ENCODE data around the gene AHDC1. TPM values are rescaled to one million over a fixed set of nuclear protein-coding genes. Genes with fewer than 3 reads are reported as not detected.

The AHDC1 gene
- total and polyA plus RNA-seq, 10 of the 15 experiments (the other 5 are each of a cell fraction or from before 2014, with no cell fraction given), result 0.21 to 13.0 (median 1.4) TPM

GRCh38 chr1:27491748-27492700 lies 111.9 kb downstream of the AHDC1 start (continued):
- no peak for TF ChIP-seq BCLAF1 (IDR thresholded peaks at IDR 0.05)
- 0 out of 2 replicates have a peak, but pooled peaks have one; percentile 12 for TF ChIP-seq DPF2 (IDR thresholded peaks at IDR 0.05)
- TF ChIP-seq, protein P1, sequence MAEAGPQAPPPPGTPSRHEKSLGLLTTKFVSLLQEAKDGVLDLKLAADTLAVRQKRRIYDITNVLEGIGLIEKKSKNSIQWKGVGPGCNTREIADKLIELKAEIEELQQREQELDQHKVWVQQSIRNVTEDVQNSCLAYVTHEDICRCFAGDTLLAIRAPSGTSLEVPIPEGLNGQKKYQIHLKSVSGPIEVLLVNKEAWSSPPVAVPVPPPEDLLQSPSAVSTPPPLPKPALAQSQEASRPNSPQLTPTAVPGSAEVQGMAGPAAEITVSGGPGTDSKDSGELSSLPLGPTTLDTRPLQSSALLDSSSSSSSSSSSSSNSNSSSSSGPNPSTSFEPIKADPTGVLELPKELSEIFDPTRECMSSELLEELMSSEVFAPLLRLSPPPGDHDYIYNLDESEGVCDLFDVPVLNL (IDR thresholded peaks at IDR 0.05; ENCODE audit: low read depth, low read length), result no peak
- no peak for TF ChIP-seq MEF2A (IDR thresholded peaks at IDR 0.05; ENCODE audit: insufficient read depth, low read depth, low read length)
- TF ChIP-seq, protein P2, sequence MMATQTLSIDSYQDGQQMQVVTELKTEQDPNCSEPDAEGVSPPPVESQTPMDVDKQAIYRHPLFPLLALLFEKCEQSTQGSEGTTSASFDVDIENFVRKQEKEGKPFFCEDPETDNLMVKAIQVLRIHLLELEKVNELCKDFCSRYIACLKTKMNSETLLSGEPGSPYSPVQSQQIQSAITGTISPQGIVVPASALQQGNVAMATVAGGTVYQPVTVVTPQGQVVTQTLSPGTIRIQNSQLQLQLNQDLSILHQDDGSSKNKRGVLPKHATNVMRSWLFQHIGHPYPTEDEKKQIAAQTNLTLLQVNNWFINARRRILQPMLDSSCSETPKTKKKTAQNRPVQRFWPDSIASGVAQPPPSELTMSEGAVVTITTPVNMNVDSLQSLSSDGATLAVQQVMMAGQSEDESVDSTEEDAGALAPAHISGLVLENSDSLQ (IDR thresholded peaks at IDR 0.05), result no peak
- TF ChIP-seq, protein P3, sequence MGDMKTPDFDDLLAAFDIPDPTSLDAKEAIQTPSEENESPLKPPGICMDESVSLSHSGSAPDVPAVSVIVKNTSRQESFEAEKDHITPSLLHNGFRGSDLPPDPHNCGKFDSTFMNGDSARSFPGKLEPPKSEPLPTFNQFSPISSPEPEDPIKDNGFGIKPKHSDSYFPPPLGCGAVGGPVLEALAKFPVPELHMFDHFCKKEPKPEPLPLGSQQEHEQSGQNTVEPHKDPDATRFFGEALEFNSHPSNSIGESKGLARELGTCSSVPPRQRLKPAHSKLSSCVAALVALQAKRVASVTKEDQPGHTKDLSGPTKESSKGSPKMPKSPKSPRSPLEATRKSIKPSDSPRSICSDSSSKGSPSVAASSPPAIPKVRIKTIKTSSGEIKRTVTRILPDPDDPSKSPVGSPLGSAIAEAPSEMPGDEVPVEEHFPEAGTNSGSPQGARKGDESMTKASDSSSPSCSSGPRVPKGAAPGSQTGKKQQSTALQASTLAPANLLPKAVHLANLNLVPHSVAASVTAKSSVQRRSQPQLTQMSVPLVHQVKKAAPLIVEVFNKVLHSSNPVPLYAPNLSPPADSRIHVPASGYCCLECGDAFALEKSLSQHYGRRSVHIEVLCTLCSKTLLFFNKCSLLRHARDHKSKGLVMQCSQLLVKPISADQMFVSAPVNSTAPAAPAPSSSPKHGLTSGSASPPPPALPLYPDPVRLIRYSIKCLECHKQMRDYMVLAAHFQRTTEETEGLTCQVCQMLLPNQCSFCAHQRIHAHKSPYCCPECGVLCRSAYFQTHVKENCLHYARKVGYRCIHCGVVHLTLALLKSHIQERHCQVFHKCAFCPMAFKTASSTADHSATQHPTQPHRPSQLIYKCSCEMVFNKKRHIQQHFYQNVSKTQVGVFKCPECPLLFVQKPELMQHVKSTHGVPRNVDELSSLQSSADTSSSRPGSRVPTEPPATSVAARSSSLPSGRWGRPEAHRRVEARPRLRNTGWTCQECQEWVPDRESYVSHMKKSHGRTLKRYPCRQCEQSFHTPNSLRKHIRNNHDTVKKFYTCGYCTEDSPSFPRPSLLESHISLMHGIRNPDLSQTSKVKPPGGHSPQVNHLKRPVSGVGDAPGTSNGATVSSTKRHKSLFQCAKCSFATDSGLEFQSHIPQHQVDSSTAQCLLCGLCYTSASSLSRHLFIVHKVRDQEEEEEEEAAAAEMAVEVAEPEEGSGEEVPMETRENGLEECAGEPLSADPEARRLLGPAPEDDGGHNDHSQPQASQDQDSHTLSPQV (IDR thresholded peaks at IDR 0.05), result no peak
- no peak for TF ChIP-seq ESRRA (IDR thresholded peaks at IDR 0.05; ENCODE audit: low read length)
- TF ChIP-seq SIN3A (IDR thresholded peaks at IDR 0.05; ENCODE audit: low read depth, low read length), result 0 out of 2 replicates have a peak, but pooled peaks have one; percentile 39
- TF ChIP-seq SPI1 (IDR thresholded peaks at IDR 0.05; ENCODE audit: borderline replicate concordance, insufficient read depth, low read depth, low read length), result peak; percentile 36; the same call in 1 of the 2 replicates
- TF ChIP-seq TCF12 (IDR thresholded peaks at IDR 0.05; ENCODE audit: low read depth, low read length), result no peak
- no peak for TF ChIP-seq FOXM1 (IDR thresholded peaks at IDR 0.05; ENCODE audit: low read depth, low read length)
- no peak for TF ChIP-seq POU2F2 (IDR thresholded peaks at IDR 0.05; ENCODE audit: borderline replicate concordance, low read depth, low read length)
- TF ChIP-seq, protein P4, sequence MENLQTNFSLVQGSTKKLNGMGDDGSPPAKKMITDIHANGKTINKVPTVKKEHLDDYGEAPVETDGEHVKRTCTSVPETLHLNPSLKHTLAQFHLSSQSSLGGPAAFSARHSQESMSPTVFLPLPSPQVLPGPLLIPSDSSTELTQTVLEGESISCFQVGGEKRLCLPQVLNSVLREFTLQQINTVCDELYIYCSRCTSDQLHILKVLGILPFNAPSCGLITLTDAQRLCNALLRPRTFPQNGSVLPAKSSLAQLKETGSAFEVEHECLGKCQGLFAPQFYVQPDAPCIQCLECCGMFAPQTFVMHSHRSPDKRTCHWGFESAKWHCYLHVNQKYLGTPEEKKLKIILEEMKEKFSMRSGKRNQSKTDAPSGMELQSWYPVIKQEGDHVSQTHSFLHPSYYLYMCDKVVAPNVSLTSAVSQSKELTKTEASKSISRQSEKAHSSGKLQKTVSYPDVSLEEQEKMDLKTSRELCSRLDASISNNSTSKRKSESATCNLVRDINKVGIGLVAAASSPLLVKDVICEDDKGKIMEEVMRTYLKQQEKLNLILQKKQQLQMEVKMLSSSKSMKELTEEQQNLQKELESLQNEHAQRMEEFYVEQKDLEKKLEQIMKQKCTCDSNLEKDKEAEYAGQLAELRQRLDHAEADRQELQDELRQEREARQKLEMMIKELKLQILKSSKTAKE (IDR thresholded peaks at IDR 0.05; ENCODE audit: low read depth, poor library complexity, severe bottlenecking), result no peak
- TF ChIP-seq NBN (IDR thresholded peaks at IDR 0.05), result peak; percentile 15; the same call in 1 of the 2 replicates
- no peak for TF ChIP-seq PBX3 (IDR thresholded peaks at IDR 0.05; ENCODE audit: insufficient replicate concordance, low read depth, low read length)
